ENCODE data around the gene KRT86. TPM values are rescaled to one million over a fixed set of nuclear protein-coding genes. Genes with fewer than 3 reads are reported as not detected.

KRT86 gene
- 1.1 TPM for total RNA-seq
- long read RNA-seq, partial matches to known transcripts: 0 of 2 reads
- long read RNA-seq, other reads (novel, unspliced or antisense): 2 of 2 reads

- Histone ChIP-seq H3K9me3 (no peaks in the 10 kb centered on the region), H3K4me1 (peaks cover 11% of the 10 kb centered on the region), H3K27me3 (peaks cover 9% of the 10 kb centered on the region), H3K36me3 (no peaks in the 10 kb centered on the region), H3K4me3 (no peak within 1 kb of the TSS), H3K27ac (no peak within 1 kb of the TSS)
- no peak for TF ChIP-seq CTCF (IDR thresholded peaks at IDR 0.05)
- DNase-seq: no peak
- no peak for ATAC-seq
- intact Hi-C loops (cut with DNase I): no loop called here
These were observed at the start of gene KRT86 for GRCh38 chr12:52274521-52275120. Gene KRT86 (plus strand): TSS chr12:52274645. CDS start chr12:52301917, 27,272 bp downstream.

- Histone ChIP-seq H3K9me3 (no peaks in the 10 kb centered on the region), H3K4me3 (no peak overlapping the region), H3K27ac (no peak overlapping the region), H3K4me1 (no peaks in the 10 kb centered on the region), H3K27me3 (no peaks in the 10 kb centered on the region), H3K36me3 (no peaks in the 10 kb centered on the region)
- no peak for DNase-seq
- no peak for TF ChIP-seq CTCF (IDR thresholded peaks at IDR 0.05)
- intact Hi-C loops (cut with DNase I): no loop called here
- ATAC-seq: no peak
These were observed 48.7 kb upstream of the KRT86 start for GRCh38 chr12:52225752-52226151.

GRCh38 chr12:52226446-52226845 is 48.0 kb upstream of the KRT86 start:
- TF ChIP-seq CTCF (IDR thresholded peaks at IDR 0.05): no peak
- no peak overlapping the region for H3K27ac ChIP-seq
- H3K4me3 ChIP-seq: no peak overlapping the region
- DNase-seq (no peak), ATAC-seq (no peak)
- intact Hi-C loops (cut with DNase I): no loop called here
- H3K9me3 ChIP-seq: no peaks in the 10 kb centered on the region
- H3K36me3 ChIP-seq: no peaks in the 10 kb centered on the region
- no peaks in the 10 kb centered on the region for H3K4me1 ChIP-seq
- no peaks in the 10 kb centered on the region for H3K27me3 ChIP-seq

- H3K27ac ChIP-seq: no peak overlapping the region
- no peaks in the 10 kb centered on the region for H3K27me3 ChIP-seq
- H3K9me3 ChIP-seq: no peaks in the 10 kb centered on the region
- no peaks in the 10 kb centered on the region for H3K36me3 ChIP-seq
- no peak for TF ChIP-seq CTCF (IDR thresholded peaks at IDR 0.05)
- no peak overlapping the region for H3K4me3 ChIP-seq
- ATAC-seq: no peak
- DNase-seq: no peak
- peaks cover 8% of the 10 kb centered on the region for H3K4me1 ChIP-seq
- intact Hi-C loops (cut with DNase I): no loop called here
These were observed 46.8 kb upstream of the KRT86 start for GRCh38 chr12:52227606-52228166.

GRCh38 chr12:52228366-52228765 is 46.1 kb upstream of the KRT86 start:
- peaks cover 8% of the 10 kb centered on the region for H3K4me1 ChIP-seq
- no peaks in the 10 kb centered on the region for H3K9me3 ChIP-seq
- TF ChIP-seq CTCF (IDR thresholded peaks at IDR 0.05): no peak
- intact Hi-C loops (cut with DNase I): no loop called here
- H3K4me3 ChIP-seq: no peak overlapping the region
- H3K36me3 ChIP-seq: no peaks in the 10 kb centered on the region
- no peak for ATAC-seq
- DNase-seq: no peak
- H3K27ac ChIP-seq: no peak overlapping the region
- H3K27me3 ChIP-seq: peaks cover 5% of the 10 kb centered on the region
